PC-9 (cell line): Measurements from ENCODE around the gene WDR27. TPM values are rescaled to one million over a fixed set of nuclear protein-coding genes. Genes with fewer than 3 reads are reported as not detected.

Experiments used
- BruUV-seq: library from RNA; stranded (reverse); fragments of 400-500 nt; replicated peaks from 2 replicates; lab custom pipeline; 2021; lab: Mats Ljungman, UMichigan
- CTCF ChIA-PET: fragments of 300-600 bp; sonication (Branson Sonifier 250); formaldehyde crosslinking; loops from one replicate; lab custom pipeline; 2022; ENCODE audit warnings: antibody characterized with exemption; lab: Charles Lee
- POLR2A ChIA-PET: fragments of 300-600 bp; sonication (Branson Sonifier 250); formaldehyde crosslinking; loops from one replicate; lab custom pipeline; 2022; ENCODE audit warnings: antibody characterized with exemption; ENCODE audit not compliant: unreplicated experiment; lab: Charles Lee
- DNase-seq, 2 experiments: peaks; one replicate each; pipeline versions ENCODE4 v3.0.0 to v3.0.0-alpha.2; 2015 to 2022; ENCODE audit warnings: mixed read lengths in 1 of 2
- H2AFZ ChIP-seq: fragments of 200-600 bp; sonication (generic); 2 replicates; pipeline ENCODE4 v1.8.1; 2017; ENCODE audit warnings: antibody characterized with exemption
- H3F3A ChIP-seq: fragments of 200-600 bp; sonication (generic); 2 replicates; pipeline ENCODE4 v1.8.1; 2017; ENCODE audit warnings: antibody characterized with exemption, mild to moderate bottlenecking, low read depth; ENCODE audit not compliant: insufficient read depth
- H3K27ac ChIP-seq: fragments of 200-600 bp; sonication (generic); 2 replicates; pipeline ENCODE4 v1.6.1; 2016; ENCODE audit warnings: mixed run types
- H3K27me3 ChIP-seq: fragments of 200-600 bp; sonication (generic); 2 replicates; pipeline ENCODE4 v1.6.1; 2016; ENCODE audit warnings: low read depth, mixed run types; ENCODE audit not compliant: insufficient read depth
- H3K36me3 ChIP-seq: fragments of 200-600 bp; sonication (generic); 2 replicates; pipeline ENCODE4 v1.6.1; 2016; ENCODE audit warnings: low read depth, mixed run types
- H3K4me1 ChIP-seq: fragments of 200-600 bp; sonication (generic); replicated peaks from 2 replicates; pipeline ENCODE4 v1.6.1; 2016; ENCODE audit warnings: mixed run types; ENCODE audit not compliant: insufficient read depth
- H3K4me2 ChIP-seq: fragments of 200-600 bp; sonication (generic); 2 replicates; pipeline ENCODE4 v1.6.1; 2017; ENCODE audit warnings: mixed run types
- H3K4me3 ChIP-seq: fragments of 200-600 bp; sonication (generic); 2 replicates; pipeline ENCODE4 v1.6.1; 2016; ENCODE audit warnings: mixed run types
- H3K79me2 ChIP-seq: fragments of 200-600 bp; sonication (generic); 2 replicates; pipeline ENCODE4 v1.6.1; 2017; ENCODE audit warnings: low read depth, mixed run types
- H3K9me2 ChIP-seq: fragments of 200-600 bp; sonication (generic); 2 replicates; pipeline ENCODE4 v1.8.1; 2017; ENCODE audit warnings: mild to moderate bottlenecking; ENCODE audit not compliant: insufficient read depth
- H3K9me3 ChIP-seq: fragments of 200-600 bp; sonication (generic); 2 replicates; pipeline ENCODE4 v1.8.1; 2016; ENCODE audit warnings: low read depth; ENCODE audit not compliant: insufficient read depth
- H4K20me1 ChIP-seq: fragments of 200-600 bp; sonication (generic); 2 replicates; pipeline ENCODE4 v1.8.1; 2017; ENCODE audit not compliant: insufficient read depth
- CTCF ChIP-seq: fragments of 200-600 bp; sonication (generic); conservative IDR thresholded peaks from 2 replicates; pipeline ENCODE4 v1.6.1; 2017; ENCODE audit warnings: mixed run types, antibody characterized with exemption, mild to moderate bottlenecking, moderate library complexity
- EZH2 ChIP-seq: fragments of 200-600 bp; sonication (generic); IDR thresholded peaks from 2 replicates; pipeline ENCODE4 v1.8.0; 2017; ENCODE audit warnings: antibody characterized with exemption, low read depth
- intact Hi-C: fragments of 100-400 bp; cut with micrococcal nuclease; formaldehyde crosslinking; loops from one replicate; pipeline ENCODE4 v1.10.0; 2022; ENCODE audit not compliant: unreplicated experiment
- total RNA-seq: library from RNA; stranded (reverse); gene quantifications from 2 replicates; pipeline ENCODE4 v1.2.3, GENCODE V29; 2021

Gene WDR27
- total RNA-seq, 1 experiment from 2014 or later: 54.2 TPM

- Histone ChIP-seq H3K36me3 (0 out of 2 replicates have a peak, but pooled peaks cover under 1% of the 10 kb centered on the region), H3K4me3 (peak overlapping the region; percentile 75), H4K20me1 (peaks cover 10% of the 10 kb centered on the region), H3K79me2 (peaks cover 29% of the 10 kb centered on the region), H3K4me1 (peaks cover 33% of the 10 kb centered on the region), H3K9me3 (no peaks in the 10 kb centered on the region), H2AFZ (peak overlapping the region; percentile 95), H3F3A (peaks cover 25% of the 10 kb centered on the region; the same call in 1 of the 2 replicates), H3K9me2 (no peaks in the 10 kb centered on the region), H3K27me3 (no peaks in the 10 kb centered on the region), H3K27ac (peak overlapping the region; percentile 60), H3K4me2 (peak overlapping the region; percentile 87)
- ChIA-PET POLR2A (no interaction called here), CTCF (no interaction called here)
- DNase-seq: peak; percentile 21 to 77
- TF ChIP-seq CTCF: no peak
- TF ChIP-seq EZH2: no peak
- no TSS peak for BruUV-seq
- intact Hi-C loops: loop anchor here (2.0 kb wide), 1 partner anchor 25 kb away; the partner anchor contains the start of genes DYNLT2 and ERMARD
Observed at GRCh38 chr6:169725125-169726048, 23.6 kb upstream of the WDR27 start.

DNA sequence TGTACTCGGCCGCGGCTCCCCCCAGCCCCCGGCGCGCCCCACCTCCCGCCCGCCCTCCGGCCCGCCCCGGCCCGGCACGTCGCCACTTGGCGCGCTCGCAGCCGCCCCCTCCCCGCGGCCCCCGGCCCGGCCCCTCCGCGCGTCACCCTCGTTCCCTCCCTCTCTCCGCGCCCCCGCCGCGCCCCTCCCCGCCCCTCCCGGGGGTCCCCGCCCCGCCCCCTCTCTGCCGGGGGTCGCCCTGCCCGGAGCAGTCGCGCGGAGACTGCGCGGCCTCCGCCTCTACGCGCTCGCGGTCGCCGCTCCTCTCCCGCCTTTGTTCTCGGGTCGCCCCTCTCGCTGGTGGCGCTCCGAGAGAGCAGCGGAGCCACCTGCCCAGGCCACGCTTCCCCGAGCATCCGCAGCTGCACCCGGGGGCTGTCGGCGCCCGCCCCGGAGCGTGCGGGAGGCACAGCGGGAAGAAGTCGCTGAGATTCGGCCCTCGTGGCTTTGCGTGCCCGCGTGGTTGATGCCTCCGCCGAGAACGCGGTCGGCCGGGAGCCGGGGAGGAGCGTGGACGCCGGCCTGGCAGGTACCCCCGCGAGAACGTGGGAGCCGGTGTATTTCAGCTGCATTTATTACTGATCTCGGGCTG lies 22.8 kb upstream of the WDR27 start, which contains the start of gene PHF10:
TSS of gene PHF10 (minus strand) at position 7 of the 631 bp plus-strand sequence. CDS start 569 bp downstream, outside the sequence.
- BruUV-seq: TSS peak; percentile 64
- Histone ChIP-seq H3K4me3 (peak within 1 kb of the TSS; percentile 75), H4K20me1 (peaks cover 11% of the 10 kb centered on the region), H2AFZ (peak within 1 kb of the TSS; percentile 95), H3F3A (peaks cover 25% of the 10 kb centered on the region; the same call in 1 of the 2 replicates), H3K36me3 (0 out of 2 replicates have a peak, but pooled peaks cover 3% of the 10 kb centered on the region), H3K79me2 (peaks cover 35% of the 10 kb centered on the region), H3K27ac (peak within 1 kb of the TSS; percentile 60), H3K27me3 (no peaks in the 10 kb centered on the region), H3K4me2 (peak within 1 kb of the TSS; percentile 99), H3K4me1 (peaks cover 34% of the 10 kb centered on the region), H3K9me2 (no peaks in the 10 kb centered on the region), H3K9me3 (no peaks in the 10 kb centered on the region)
- intact Hi-C loops: loop anchor here (2.0 kb wide), 1 partner anchor 26 kb away; the partner anchor contains the start of genes DYNLT2 and ERMARD
- DNase-seq: peak in 1 of 2 experiments; percentile 33
- POLR2A ChIA-PET: no interaction called here
- CTCF ChIA-PET: no interaction called here
- no peak for TF ChIP-seq EZH2
- TF ChIP-seq CTCF: no peak

DNA sequence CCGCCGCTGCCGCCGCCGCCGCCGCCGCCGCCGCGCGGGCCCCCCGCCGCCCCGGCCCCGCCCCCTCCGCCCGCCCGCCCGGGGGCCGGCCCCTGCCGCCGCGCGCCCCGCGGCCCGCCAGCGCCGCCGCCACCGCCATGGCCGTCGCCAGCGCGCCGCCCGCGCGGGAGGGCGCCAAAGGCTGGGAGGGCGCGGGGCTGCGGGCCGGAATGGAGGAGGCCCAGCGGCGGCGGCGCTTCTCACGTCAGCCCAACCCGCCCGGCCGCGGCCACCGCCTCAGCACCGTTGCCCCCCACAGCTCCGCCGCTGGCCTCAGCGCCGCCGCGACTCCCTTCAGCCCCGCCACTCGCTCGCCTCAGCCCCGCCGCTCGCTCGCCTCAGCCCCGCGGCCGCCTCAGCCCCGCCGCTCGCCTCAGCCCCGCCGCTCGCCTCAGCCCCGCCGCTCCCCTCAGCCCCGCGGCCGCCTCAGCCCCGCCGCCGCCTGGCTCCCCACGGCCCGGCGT lies 22.2 kb upstream of the WDR27 start:
- no peak for DNase-seq
- POLR2A ChIA-PET: no interaction called here
- no peak overlapping the region for H2AFZ ChIP-seq
- intact Hi-C loops: loop anchor here (1.0 to 2.0 kb wide), 2 partner anchors 22 to 27 kb away; partner anchors contain the start of genes C6orf120, DYNLT2, ERMARD and WDR27
- peaks cover 41% of the 10 kb centered on the region for H3K79me2 ChIP-seq
- no TSS peak for BruUV-seq
- no peak overlapping the region; the same call in 1 of the 2 replicates for H3K4me3 ChIP-seq
- CTCF ChIA-PET: no interaction called here
- no peaks in the 10 kb centered on the region for H3K9me2 ChIP-seq
- H4K20me1 ChIP-seq: peaks cover 11% of the 10 kb centered on the region
- no peak overlapping the region for H3K27ac ChIP-seq
- H3F3A ChIP-seq: peaks cover 25% of the 10 kb centered on the region; the same call in 1 of the 2 replicates
- no peaks in the 10 kb centered on the region for H3K9me3 ChIP-seq
- no peak overlapping the region for H3K4me2 ChIP-seq
- H3K27me3 ChIP-seq: no peaks in the 10 kb centered on the region
- peaks cover 34% of the 10 kb centered on the region for H3K4me1 ChIP-seq
- 0 out of 2 replicates have a peak, but pooled peaks cover 3% of the 10 kb centered on the region for H3K36me3 ChIP-seq
- TF ChIP-seq CTCF: no peak
